CD14-positive monocyte (primary cell): ENCODE results near the gene R3HDM1. TPM values are rescaled to one million over a fixed set of nuclear protein-coding genes. Genes with fewer than 3 reads are reported as not detected.

ENCODE experiments used
- DNase-seq, 3 donors: peaks; one replicate each; pipeline ENCODE4 v3.0.0-alpha.2; 2011 to 2022
- H2AFZ ChIP-seq: 2 replicates; pipeline ENCODE4 v1.6.0; 2012; ENCODE audit warnings: mild to moderate bottlenecking, low read depth, low read length, inconsistent platforms; ENCODE audit not compliant: insufficient read depth, poor library complexity, severe bottlenecking
- H3K27ac ChIP-seq, 2 donors: 1 replicate in 1 of 2; 2 replicates in 1 of 2; pipeline ENCODE4 v1.5.1; 2012 to 2013; ENCODE audit warnings: low read length in 2 of 2, control low read depth in 1 of 2, inconsistent platforms in 1 of 2, low read depth in 1 of 2, mild to moderate bottlenecking in 1 of 2
- H3K27me3 ChIP-seq, 2 donors: one replicate each; pipeline versions ENCODE4 v1.6.0 to v1.6.1; 2011 to 2013; ENCODE audit warnings: low read length in 2 of 2; ENCODE audit not compliant: control insufficient read depth in 2 of 2, insufficient read depth in 2 of 2
- H3K36me3 ChIP-seq, 2 donors: replicated peaks in 1 of 2; 1 replicate in 1 of 2; 2 replicates in 1 of 2; pipeline versions ENCODE4 v1.5.1 to v1.6.1; 2012 to 2013; ENCODE audit warnings: low read length in 2 of 2, control low read depth in 1 of 2, inconsistent platforms in 1 of 2, mild to moderate bottlenecking in 1 of 2; ENCODE audit not compliant: insufficient read depth in 2 of 2, control insufficient read depth in 1 of 2
- H3K4me1 ChIP-seq, 2 donors: 1 replicate in 1 of 2; 2 replicates in 1 of 2; pipeline versions ENCODE4 v1.5.1 to v1.6.1; 2012 to 2013; ENCODE audit warnings: low read length in 2 of 2, control low read depth in 1 of 2, inconsistent platforms in 1 of 2, mild to moderate bottlenecking in 1 of 2, moderate library complexity in 1 of 2; ENCODE audit not compliant: insufficient read depth in 2 of 2, control insufficient read depth in 1 of 2
- H3K4me2 ChIP-seq: replicated peaks from 2 replicates; pipeline ENCODE3; 2012; ENCODE audit warnings: low read length, moderate library complexity, mild to moderate bottlenecking; ENCODE audit not compliant: poor library complexity, severe bottlenecking; ENCODE audit errors: extremely low read depth
- H3K4me3 ChIP-seq, 3 experiments: fragments of 200-600 bp in 1 of 3; sonication (generic) in 1 of 3; replicated peaks in 1 of 3; 1 replicate in 2 of 3; 2 replicates in 1 of 3; pipeline ENCODE4 v1.5.1; 2011 to 2013; ENCODE audit warnings: low read length in 3 of 3, mild to moderate bottlenecking in 3 of 3, control low read depth in 2 of 3, low read depth in 2 of 3, inconsistent platforms in 1 of 3, moderate library complexity in 1 of 3
- H3K79me2 ChIP-seq: 2 replicates; pipeline ENCODE4 v1.6.0; 2012; ENCODE audit warnings: mild to moderate bottlenecking, control low read depth, inconsistent platforms, low read length, moderate library complexity; ENCODE audit not compliant: insufficient read depth
- H3K9ac ChIP-seq: 2 replicates; pipeline ENCODE4 v1.6.0; 2017; ENCODE audit warnings: low read length, mild to moderate bottlenecking; ENCODE audit not compliant: insufficient read depth, poor library complexity, severe bottlenecking
- H3K9me3 ChIP-seq, 2 donors: replicated peaks in 1 of 2; 1 replicate in 1 of 2; 2 replicates in 1 of 2; pipeline versions ENCODE4 v1.5.1 to v1.6.1; 2012 to 2013; ENCODE audit warnings: low read length in 2 of 2, control low read depth in 1 of 2; ENCODE audit not compliant: control insufficient read depth in 1 of 2, insufficient read depth in 1 of 2
- H4K20me1 ChIP-seq: 2 replicates; pipeline ENCODE4 v1.6.0; 2012; ENCODE audit warnings: mild to moderate bottlenecking, low read length, control low read depth, moderate library complexity; ENCODE audit not compliant: insufficient read depth
- H3K27ac Mint-ChIP-seq, 7 donors: one replicate each; pipeline ENCODE4 v1.8.0; 2020; ENCODE audit warnings: mild to moderate bottlenecking in 7 of 7, mixed read lengths in 7 of 7, moderate library complexity in 6 of 7, inconsistent platforms in 2 of 7
- H3K27me3 Mint-ChIP-seq, 3 donors: one replicate each; pipeline ENCODE4 v1.8.0; 2021 to 2022; ENCODE audit warnings: low read depth in 3 of 3, mild to moderate bottlenecking in 3 of 3, mixed read lengths in 3 of 3, moderate library complexity in 3 of 3, inconsistent platforms in 1 of 3
- H3K36me3 Mint-ChIP-seq, 2 donors: one replicate each; pipeline ENCODE4 v1.8.0; 2020; ENCODE audit warnings: mixed read lengths in 2 of 2, inconsistent platforms in 1 of 2, mild to moderate bottlenecking in 1 of 2
- H3K4me1 Mint-ChIP-seq: one replicate; pipeline ENCODE4 v1.8.0; 2020; ENCODE audit warnings: mild to moderate bottlenecking, mixed read lengths
- H3K4me3 Mint-ChIP-seq, 2 donors: one replicate each; pipeline ENCODE4 v1.8.0; 2020; ENCODE audit warnings: mild to moderate bottlenecking in 2 of 2, mixed read lengths in 2 of 2, moderate library complexity in 1 of 2
- H3K9me3 Mint-ChIP-seq, 7 donors: one replicate each; pipeline ENCODE4 v1.8.0; 2020 to 2022; ENCODE audit warnings: mixed read lengths in 7 of 7, mild to moderate bottlenecking in 6 of 7, moderate library complexity in 6 of 7, inconsistent platforms in 2 of 7
- CTCF ChIP-seq: fragments of 200-600 bp; IDR thresholded peaks from one replicate; pipeline ENCODE4 v1.8.0; 2022; ENCODE audit warnings: antibody characterized with exemption, mild to moderate bottlenecking
- WGBS: methylation state at CpG from one replicate; pipeline ENCODE4 v1.1.5; 2013; ENCODE audit warnings: missing lambda C conversion rate; ENCODE audit not compliant: insufficient coverage; 5-methylcytosine and 5-hydroxymethylcytosine counted together
- intact Hi-C, 2 donors: fragments of 100-400 bp; cut with micrococcal nuclease; formaldehyde crosslinking; loops; one replicate each; pipeline versions ENCODE4 v1.15.0 to v1.15.1; 2023
- polyA plus RNA-seq, 3 donors: library from polyadenylated mRNA; depleted of rRNA in 1 of 3; unstranded in 2 of 3; stranded (reverse) in 1 of 3; fragments of 300-500 nt in 2 of 3; fragments of >200 nt in 1 of 3; fragmentation: Illumina TruSeq in 2 of 3; gene quantifications; 1 replicate in 2 of 3; 2 replicates in 1 of 3; pipeline ENCODE4 v1.2.3, GENCODE V29; 2012 to 2021

The R3HDM1 gene
- polyA plus RNA-seq, 3 donors: 5.4 to 24.5 (median 13.1) TPM

- Histone ChIP-seq H2AFZ (no peak overlapping the region), H3K36me3 (peaks cover 22 to 36% of the 10 kb centered on the region in 2 donors), H3K27me3 (no peaks in the 10 kb centered on the region), H3K4me2 (no peak overlapping the region), H3K4me3 (no peak overlapping the region), H3K27ac (no peak overlapping the region), H4K20me1 (no peaks in the 10 kb centered on the region), H3K9ac (no peak overlapping the region), H3K4me1 (no peaks in the 10 kb centered on the region), H3K9me3 (no peaks in the 10 kb centered on the region), H3K79me2 (no peaks in the 10 kb centered on the region)
- Mint-ChIP-seq H3K4me1 (peaks cover 2% of the 10 kb centered on the region), H3K36me3 (peaks cover 22 to 30% of the 10 kb centered on the region in 2 donors), H3K27me3 (no peaks in the 10 kb centered on the region), H3K27ac (no peak overlapping the region), H3K4me3 (no peak overlapping the region), H3K9me3 (no peaks in the 10 kb centered on the region)
- TF ChIP-seq CTCF: no peak
- no CpG with 5 or more reads among the region's 2 CpGs for WGBS
- intact Hi-C loops: no loop called here
- no peak for DNase-seq
Measured at GRCh38 chr2:135600915-135601314, 69.6 kb downstream of the R3HDM1 start.

- H3K4me3 Mint-ChIP-seq: no peak overlapping the region
- no peaks in the 10 kb centered on the region for H3K4me1 ChIP-seq
- intact Hi-C loops: no loop called here
- no peaks in the 10 kb centered on the region for H3K27me3 Mint-ChIP-seq
- H3K9ac ChIP-seq: no peak overlapping the region
- no peak overlapping the region for H3K27ac ChIP-seq
- H3K4me1 Mint-ChIP-seq: no peaks in the 10 kb centered on the region
- no peak overlapping the region for H3K4me3 ChIP-seq
- DNase-seq: no peak
- peaks cover 32 to 49% of the 10 kb centered on the region in 2 donors for H3K36me3 ChIP-seq
- no peaks in the 10 kb centered on the region for H3K79me2 ChIP-seq
- H3K36me3 Mint-ChIP-seq: peaks cover 30 to 44% of the 10 kb centered on the region in 2 donors
- H4K20me1 ChIP-seq: no peaks in the 10 kb centered on the region
- no peak overlapping the region for H3K4me2 ChIP-seq
- H3K9me3 ChIP-seq: no peaks in the 10 kb centered on the region
- no peak overlapping the region for H3K27ac Mint-ChIP-seq
- no peaks in the 10 kb centered on the region for H3K9me3 Mint-ChIP-seq
- WGBS: 97% methylated on average over 6 of the region's 7 CpGs
- no peak overlapping the region for H2AFZ ChIP-seq
- no peak for TF ChIP-seq CTCF
- H3K27me3 ChIP-seq: no peaks in the 10 kb centered on the region
Measured at GRCh38 chr2:135603543-135603942, 72.3 kb downstream of the R3HDM1 start.
